ENCODE measurements around the gene VPS4B.
"Not testable (repeated sequence)": the region's sequence is repeated elsewhere in the genome, so short reads cannot be mapped to it uniquely, and the experiment has no call there.

Gene VPS4B

DNA sequence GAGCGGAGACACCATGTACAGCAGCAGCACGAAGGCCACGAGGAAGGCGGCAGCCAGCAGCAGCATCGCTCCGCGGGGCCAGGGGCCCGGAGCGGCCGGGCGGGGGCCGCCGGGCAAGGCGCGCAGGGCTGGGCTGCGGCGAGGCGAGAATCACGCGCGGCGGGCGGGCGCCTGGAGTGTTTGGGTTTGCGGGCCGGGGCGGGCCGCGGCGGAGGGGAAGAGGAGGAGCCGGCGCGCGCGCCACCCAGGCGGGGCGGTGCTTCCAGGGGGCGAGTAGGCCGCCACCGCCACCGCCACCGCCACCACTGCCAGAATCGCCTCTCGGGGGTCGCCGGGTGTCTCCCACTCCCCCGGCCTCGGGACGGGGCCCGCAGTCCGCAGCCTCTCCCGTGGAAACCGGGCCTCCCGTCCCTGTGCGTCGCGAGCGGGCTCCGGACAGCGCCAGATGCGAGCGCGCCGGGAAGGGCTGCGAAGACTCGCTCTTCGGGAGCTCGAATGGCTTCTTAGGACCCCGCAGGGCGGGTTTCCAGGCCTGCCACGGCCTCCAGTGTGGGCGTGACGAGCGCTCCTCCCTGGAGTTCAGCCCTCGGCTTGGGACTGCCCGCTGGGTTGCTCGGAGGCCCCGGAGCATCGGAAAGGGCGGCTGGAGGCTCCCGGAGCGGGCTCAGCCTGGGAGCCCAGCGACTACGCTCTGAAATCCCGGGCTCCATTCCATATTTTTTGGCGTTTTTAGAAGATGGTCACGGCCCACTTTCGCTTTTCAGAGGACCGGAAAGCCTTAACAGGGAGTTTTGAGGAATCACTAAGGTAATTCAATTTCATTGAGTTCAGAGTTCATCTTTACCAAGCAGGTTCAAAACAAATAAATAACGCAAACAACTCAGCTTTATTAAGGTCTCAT lies 55.0 kb downstream of the VPS4B start, which contains the start of gene KDSR:
Gene KDSR (minus strand): TSS at position 154 of the 901 bp plus-strand sequence. CDS start 88 bp downstream, at position 66.
- peak; percentile 95 for FAIRE-seq

DNA sequence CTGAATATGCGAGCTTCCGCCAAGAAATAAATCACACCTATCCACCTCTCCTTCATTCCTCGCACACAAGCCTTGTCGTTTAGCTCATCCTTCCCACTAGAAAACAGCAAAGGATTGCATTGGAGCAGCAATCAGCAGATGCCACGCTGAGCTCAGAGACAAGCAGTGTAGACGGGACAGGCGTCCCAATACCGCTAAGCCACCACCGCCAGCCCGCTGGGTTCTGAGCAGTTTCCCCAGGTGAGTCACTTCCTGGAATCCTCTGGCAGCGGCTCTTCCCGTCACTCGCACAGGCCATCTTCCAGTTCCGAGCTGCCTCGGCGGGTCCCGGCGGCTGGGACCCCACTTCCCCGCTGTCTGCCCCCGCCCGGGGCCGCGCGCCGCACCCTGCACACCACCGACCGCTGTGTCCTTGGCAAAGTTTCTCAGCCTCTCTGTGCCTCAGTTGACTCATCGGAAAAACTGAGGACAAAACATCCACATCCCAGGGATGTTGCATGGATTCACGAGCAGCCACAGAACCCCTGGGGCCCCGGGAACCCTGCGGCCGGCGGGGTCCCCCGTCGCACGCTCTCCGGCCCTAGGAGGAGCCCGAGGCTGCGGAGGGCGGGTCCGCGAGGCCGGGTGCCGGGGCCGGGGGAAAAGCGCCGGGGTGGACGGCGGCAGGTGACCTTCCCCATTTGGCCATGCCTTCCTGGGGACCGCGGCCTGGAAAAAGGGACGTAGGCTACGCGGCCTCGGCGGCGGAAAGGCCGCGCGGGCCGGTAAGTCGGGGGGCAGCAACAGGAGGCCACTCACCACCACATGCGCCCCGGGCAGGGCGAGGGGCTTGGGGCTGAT lies 55.8 kb downstream of the VPS4B start:
- no peak for FAIRE-seq

DNA sequence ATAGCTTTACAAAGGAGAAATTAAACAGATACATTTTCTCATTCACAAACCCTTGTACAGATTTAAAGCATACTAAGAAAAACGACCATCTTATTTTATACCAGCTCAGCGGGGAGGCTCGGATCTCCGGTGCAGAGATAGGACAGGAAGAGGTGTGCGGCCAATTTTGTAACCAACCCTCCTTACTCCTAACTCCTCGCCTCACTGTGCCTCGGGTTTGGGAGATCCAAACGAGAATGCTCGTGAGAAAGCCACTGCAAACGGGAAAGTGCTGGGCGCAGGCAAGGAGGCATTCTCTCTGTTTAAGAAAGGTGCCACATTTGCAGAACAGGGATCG lies 56.4 kb downstream of the VPS4B start:
- no peak for FAIRE-seq

DNA sequence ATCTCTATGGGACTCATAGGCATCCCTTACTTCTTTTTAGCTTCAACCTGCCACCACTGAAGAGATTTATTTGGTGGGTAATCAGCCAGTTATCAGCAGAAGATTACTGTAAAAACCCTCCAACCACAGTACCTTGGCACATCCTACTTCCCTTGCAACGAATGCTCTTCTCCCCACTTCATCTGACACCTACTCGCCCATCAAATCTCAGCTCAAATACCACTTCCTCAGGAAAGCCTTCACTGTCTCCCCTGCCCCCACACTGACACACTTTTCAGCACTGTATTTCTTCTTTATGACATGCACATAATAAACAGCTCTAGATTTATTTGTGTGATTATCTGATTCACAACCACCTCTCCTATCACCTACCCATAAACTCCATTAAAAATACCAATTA lies 58.3 kb downstream of the VPS4B start:
- FAIRE-seq: no peak

DNA sequence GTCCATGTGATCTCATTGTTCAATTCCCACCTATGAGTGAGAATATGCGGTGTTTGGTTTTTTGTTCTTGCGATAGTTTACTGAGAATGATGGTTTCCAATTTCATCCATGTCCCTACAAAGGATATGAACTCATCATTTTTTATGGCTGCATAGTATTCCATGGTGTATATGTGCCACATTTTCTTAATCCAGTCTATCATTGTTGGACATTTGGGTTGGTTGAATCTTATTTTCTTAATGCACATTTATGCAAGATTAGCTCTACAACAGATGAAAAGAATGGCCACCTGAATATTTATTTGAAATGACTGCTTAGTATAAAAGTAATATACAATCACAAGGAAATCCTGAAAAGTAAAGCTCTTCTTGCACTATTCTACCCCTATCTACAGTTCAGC lies 58.9 kb downstream of the VPS4B start:
- not testable (repeated sequence) for FAIRE-seq

DNA sequence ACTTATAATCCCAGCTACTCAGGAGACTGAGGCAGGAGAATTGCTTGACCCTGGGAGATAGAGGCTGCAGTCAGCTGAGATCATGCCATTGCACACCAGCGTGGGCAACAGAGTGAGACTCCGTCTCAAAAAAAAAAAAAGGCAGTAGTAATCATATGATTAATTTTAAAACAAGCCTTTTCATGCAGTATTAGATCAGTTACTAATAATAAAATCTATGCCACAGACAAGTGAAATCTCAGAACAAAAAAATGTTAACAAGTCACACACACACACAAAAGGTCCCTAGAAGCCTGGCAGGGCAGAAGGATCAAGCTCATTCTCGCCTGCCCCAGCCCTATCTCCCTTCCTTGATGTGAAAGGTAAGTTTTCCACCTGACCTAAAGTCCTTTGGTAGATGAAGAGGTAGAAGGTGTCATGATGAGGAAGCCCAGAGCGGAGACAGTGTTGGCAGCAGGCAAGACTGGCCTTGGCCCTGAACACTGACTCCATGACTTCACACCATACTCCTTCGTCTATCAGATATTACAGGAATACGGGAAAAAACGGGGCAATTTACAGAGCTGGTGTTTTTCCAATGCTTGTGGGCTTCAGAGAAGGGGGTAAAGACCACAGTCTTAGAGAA lies 65.9 kb downstream of the VPS4B start:
- FAIRE-seq: no peak

DNA sequence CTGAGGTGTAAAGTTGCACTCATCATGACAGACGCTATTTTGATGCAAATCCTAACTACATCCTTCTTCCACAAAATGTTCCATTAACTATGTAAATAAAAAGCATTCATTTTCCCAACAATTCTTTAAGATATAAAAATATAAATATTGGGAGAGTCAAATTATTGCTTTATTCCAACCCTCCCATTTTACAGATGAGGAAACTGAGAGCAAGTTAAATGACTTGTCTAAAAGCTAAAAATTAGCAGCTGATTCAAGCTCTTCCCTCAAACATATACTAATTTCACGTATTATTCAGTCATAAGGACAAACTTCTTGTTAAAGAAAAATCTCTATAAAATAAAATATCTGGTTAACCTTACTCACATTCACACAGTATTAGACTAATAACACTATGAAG lies 72.0 kb downstream of the VPS4B start:
- no peak for FAIRE-seq

DNA sequence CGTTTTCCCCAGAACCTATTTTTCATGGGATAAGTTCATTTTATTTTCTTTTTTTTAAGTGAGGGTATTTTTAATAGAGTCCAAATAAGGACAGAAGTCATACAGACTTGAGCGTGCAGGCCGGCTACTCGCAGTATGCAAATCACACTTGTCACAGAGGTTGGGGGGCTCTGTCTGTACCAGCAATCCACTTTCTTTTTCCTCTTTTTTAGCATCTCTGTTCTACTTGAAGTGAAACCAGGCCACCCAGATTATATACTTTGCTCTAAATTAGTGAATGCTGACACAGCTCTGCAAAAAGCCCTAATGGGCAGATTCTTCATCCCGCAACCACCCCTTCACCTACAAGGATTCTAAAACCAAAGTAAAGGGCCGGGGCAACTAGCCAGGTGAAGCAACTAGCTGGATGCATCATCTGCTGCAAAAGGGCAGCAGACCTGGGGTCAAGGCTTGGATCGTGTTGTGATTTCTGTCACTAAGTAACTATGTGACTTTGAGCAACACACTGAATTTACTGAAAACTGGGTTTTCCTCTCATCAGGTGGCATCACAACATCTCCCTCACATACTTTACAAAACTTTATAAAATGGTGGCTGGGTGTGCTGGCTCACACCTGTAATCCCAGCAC lies 73.7 kb downstream of the VPS4B start:
- FAIRE-seq: no peak

DNA sequence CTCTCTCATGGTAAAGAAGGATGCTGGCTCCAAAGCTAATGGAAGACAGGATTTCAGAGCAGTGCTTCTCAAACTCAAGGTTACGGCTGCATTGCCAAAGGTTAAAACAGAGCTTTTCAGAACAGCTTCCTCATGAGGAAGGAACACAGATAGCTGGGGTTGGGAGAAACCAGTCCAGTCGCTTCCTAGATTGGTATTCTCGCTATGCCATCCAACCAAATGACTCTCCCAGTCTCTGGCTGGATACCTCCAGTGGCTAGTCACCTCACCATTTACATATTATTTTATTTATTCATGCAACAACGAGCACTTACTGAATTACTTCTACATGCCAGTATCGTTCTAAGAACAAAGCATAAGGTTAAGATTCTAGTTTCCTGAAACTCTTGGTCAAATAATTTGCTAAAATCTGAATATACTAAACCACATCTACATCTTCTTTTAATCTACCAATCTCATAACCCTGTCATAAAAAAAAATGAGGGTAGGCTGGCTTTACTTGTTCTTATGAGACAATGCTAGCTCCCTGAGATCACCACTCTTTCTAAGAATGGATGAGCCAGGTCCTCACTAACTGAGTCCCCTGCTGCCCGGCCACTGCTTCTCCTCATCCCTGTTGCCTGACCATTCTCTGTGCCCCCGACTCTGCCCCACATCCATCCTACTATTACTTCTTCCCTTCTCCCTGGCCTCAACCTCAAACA lies 75.6 kb downstream of the VPS4B start:
- FAIRE-seq: no peak

DNA sequence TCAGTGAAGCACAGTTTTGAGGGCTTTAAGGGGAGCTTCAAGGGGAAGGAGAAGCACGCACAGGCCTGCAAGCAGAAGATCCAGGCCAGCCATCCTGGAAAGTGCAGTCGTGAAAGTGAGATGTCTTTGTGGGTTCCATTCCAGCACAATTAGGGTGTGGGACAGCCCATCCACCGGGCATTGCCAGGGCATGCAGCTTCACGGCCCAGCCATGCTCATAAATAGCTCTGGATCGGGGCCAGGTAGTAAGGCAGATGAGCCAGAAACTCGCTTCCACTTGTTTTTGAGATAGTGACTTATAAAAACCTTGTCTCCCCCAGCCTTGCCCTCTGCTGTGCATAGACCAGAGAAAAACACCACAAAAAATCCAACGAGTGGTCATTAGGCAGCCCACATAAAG lies 76.2 kb downstream of the VPS4B start:
- no peak for FAIRE-seq

DNA sequence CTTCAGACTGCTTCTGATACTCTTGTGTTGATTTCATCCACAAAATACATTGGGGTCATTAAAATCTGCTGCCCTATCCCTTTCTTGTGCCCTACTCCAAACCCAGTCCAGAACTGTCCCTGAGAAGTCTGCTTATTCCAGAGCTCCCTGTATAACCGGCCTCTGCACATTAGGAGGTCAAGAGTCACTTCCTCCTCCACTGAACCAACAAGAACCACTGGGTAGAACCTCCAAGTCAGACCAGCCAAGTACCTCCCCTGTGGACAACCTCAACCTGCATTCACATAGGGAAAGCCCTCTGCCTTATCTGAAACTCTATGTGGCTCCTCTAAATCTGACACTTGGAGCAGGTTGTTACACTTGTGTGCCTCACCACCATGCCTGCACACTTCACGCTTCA lies 77.4 kb downstream of the VPS4B start:
- FAIRE-seq: no peak

DNA sequence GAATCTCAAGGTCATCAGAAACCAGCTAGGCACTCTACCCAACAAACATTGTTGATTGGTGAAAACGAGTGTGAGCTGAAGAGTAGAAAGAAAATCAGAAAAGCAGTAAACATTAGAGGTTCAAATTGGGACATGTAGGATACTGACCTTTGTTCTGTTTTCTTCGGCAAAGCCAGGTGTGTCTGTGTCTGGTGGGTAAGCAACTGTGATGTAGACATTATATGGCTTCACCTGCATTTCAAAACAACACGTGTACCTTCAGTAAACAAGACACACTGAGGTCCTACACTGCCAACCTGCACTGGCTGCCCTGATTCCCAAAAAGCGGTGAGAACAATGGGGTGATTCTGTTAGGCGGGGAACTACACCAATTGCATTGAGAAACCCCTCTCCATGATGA lies 78.0 kb downstream of the VPS4B start:
- FAIRE-seq: no peak

DNA sequence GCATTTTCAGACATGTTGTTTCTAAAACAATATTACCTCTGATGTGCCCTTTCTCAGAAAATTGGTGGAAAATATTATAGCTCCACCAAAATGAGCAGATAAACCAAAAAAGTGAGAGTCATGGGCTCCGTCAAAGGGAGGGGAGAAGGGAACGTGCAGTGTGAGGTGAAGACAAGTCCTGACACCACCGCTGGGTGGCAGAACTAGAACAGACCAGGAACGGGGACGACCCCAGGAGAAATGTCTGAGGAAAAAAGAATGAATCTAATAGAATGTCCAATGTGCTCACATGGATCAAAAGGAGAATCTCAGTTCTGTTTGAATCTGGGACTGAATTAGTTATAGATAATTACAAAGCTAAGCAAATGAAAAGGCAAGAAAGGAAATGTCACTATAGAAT lies 80.1 kb downstream of the VPS4B start:
- FAIRE-seq: no peak

DNA sequence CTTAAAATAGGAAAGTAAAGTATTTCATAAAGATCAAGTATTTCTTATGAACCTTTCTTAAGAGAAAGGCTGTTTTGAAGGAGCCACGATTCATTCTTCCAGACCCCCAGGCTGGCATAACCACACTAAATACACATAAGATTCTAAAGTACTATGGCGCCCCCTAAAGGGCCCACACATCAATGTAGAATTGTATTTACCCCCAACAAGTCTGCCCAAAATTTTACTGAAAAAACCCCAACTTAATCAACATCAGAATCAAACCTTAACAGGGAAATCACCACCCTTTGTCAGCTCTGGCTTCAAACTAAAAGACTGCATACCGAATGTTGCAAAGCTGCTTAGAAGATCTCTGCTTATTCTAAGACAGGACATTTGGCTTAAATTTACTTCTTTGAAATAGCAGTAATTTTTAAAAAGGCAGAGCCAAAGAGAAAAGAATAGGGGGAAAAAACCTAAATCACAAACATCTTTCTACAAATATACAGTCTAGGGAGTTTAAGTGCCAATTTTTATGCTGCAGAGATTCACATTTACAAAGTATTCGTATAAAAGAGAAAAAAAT lies 82.3 kb downstream of the VPS4B start:
- FAIRE-seq: no peak

All from endometrium (tissue), 2 donors.